Retinal pigment epithelial cell (primary cell): Measurements from ENCODE around the gene RRM1.

Source experiments
- DNase-seq: peaks from one replicate; pipeline ENCODE4 v3.0.0-alpha.2; 2010; ENCODE audit warnings: low read depth
- H3K4me3 ChIP-seq: 2 replicates; pipeline ENCODE4 v1.5.1; 2011; ENCODE audit warnings: mild to moderate bottlenecking, low read length, control low read depth, moderate library complexity
- CTCF ChIP-seq: conservative IDR thresholded peaks from 2 replicates; pipeline ENCODE4 v1.5.1; 2011; ENCODE audit warnings: low read depth, low read length, control low read depth, inconsistent platforms

RRM1 gene

DNA sequence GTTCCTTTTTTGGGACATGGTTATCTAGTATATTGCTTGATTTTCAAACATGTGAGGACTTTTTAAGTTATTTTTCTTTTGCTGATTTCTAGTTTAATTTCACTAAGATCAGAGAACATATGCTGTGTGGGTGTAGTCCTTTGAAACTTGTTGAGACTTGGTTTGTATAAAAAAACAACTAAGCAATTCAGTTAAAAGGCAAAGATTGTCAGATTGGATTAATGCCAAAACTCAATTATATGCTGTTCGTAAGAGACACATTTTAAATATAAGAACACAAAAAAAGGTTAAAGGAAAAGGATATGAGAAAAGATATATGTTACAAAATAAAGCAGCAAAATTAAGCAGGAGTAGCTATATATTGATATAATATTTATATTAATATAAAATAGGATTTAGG lies 17.8 kb upstream of the RRM1 start:
- DNase-seq, result no peak
- no peak overlapping the region for H3K4me3 ChIP-seq
- TF ChIP-seq CTCF, result no peak

GRCh38 chr11:4083198-4083597 lies 11.4 kb upstream of the RRM1 start:
- no peak overlapping the region for H3K4me3 ChIP-seq
- TF ChIP-seq CTCF, result no peak
- no peak for DNase-seq

GRCh38 chr11:4084406-4085125 lies 10.0 kb upstream of the RRM1 start:
- no peak overlapping the region for H3K4me3 ChIP-seq

DNA sequence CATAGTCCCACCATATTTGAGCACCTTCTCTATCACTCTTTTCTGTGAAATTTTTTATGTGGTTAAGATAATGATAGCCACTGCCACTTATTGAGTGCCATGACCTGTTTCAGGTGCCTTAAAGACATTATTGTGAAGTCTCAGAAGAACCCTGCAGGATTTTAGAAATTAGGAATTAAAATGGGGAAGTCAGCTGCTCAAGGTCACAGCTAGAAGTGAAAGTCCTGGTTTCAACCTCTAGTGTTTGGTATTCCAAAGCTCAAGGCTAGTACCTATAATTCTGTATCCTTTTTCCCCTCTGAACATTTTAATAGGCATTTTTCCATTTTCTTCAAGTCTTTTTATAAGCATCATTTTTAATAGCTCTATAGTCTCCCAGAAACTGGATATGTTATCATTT lies 9.0 kb upstream of the RRM1 start:
- TF ChIP-seq CTCF, result no peak
- DNase-seq, result no peak
- no peak overlapping the region for H3K4me3 ChIP-seq

More at GRCh38 chr11:4084406-4085125, 10.0 kb upstream of the RRM1 start:
- no peak for TF ChIP-seq CTCF
- DNase-seq, result no peak

DNA sequence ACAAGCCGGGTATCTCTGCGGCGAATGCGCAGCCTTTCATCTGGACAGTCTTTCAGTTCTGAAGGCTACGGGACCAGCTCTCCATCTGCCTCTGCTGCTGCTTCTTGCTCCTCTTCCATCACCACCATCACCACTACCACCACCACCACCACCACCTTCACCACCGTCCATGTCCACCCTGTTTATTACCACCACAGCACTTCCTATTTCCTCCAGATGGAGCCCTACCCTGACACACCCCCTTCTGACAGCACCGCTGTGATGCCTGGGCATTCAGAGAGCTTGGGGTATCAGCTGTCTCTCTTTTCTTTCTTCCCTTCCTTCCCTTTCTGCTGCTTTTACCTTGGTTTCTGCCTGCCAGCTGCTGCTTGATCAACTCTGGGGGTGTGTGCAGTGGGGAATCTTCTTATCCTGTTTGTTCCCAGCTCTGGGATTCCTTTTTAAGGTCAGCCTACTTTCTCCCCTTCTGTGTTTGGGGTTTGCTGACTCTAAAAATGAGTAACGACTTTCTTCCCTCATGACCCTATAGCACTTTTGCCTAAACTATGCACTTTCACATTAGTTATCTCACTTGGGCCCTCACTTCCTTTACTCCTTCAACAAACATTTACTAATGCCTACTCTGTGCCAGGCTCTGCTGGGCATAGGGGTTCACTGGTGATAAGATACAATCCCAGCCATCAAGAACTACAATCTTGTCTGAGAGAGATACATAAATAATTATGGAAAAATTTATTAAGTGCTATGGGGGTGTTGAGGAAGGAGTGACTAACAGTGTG lies 7.8 kb upstream of the RRM1 start:
- no peak for DNase-seq

GRCh38 chr11:4087551-4087950 lies 7.0 kb upstream of the RRM1 start:
- H3K4me3 ChIP-seq, result no peak overlapping the region
- no peak for TF ChIP-seq CTCF
- no peak for DNase-seq

More for the DNA sequence above, 7.8 kb upstream of the RRM1 start:
- H3K4me3 ChIP-seq, result no peak overlapping the region
- no peak for TF ChIP-seq CTCF

- no peak overlapping the region for H3K4me3 ChIP-seq
- no peak for TF ChIP-seq CTCF
- DNase-seq, result no peak
Observed at GRCh38 chr11:4090258-4090657, 4.3 kb upstream of the RRM1 start.
